ENCODE measurements around the gene ARHGAP19.

The ARHGAP19 gene

GRCh38 chr10:97179731-97180362, 112.6 kb downstream of the ARHGAP19 start:
- no peak overlapping the region for H3K27ac ChIP-seq
- TF ChIP-seq CTCF (conservative IDR thresholded peaks at IDR 0.05; ENCODE audit: low read depth): no peak
- DNase-seq (ENCODE audit: low spot score): no peak
- ChIA-PET POLR2A (ENCODE audit: low non-redundant PET) (no interaction called here), CTCF (interaction anchor here (0.5 to 1.9 kb wide), 7 partner anchors 15 to 303 kb away, joined by 3 to 10 read pairs (median 3); no protein-coding TSS in a partner anchor)

DNA sequence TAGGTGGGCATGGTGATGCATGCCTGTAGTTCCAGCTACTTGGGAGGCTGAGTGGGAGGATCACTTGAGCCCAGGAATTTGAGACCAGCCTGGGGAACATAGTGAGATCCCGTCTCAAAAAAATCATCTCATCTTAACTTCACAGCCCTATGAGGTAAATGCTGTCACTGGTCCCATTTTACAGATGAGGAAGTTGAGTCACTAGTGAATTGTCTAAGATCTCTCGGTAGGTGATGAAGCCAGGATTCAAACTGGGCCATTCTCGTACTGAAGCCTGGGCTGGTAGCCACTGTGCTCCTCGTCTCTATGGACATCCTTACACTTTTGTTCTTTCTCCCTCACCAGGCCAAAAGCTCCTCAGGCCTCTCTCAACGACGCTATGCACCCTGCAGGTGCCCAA, 113.1 kb downstream of the ARHGAP19 start:
- ChIA-PET CTCF (interaction anchor here (0.5 to 2.3 kb wide), 9 partner anchors 15 to 303 kb away, joined by 3 to 10 read pairs (median 4); no protein-coding TSS in a partner anchor), POLR2A (ENCODE audit: low non-redundant PET) (no interaction called here)
- TF ChIP-seq CTCF (conservative IDR thresholded peaks at IDR 0.05; ENCODE audit: low read depth): no peak
- no peak overlapping the region for H3K27ac ChIP-seq
- no peak for DNase-seq (ENCODE audit: low spot score)

- ChIA-PET CTCF (interaction anchor here (0.7 to 2.3 kb wide), 2 partner anchors 31 to 32 kb away, joined by 4 to 5 read pairs; no protein-coding TSS in a partner anchor), POLR2A (ENCODE audit: low non-redundant PET) (no interaction called here)
- H3K27ac ChIP-seq: no peak overlapping the region
- no peak for TF ChIP-seq CTCF (conservative IDR thresholded peaks at IDR 0.05; ENCODE audit: low read depth)
- no peak for DNase-seq (ENCODE audit: low spot score)
Measured at GRCh38 chr10:97178074-97178473, 114.4 kb downstream of the ARHGAP19 start.

DNA sequence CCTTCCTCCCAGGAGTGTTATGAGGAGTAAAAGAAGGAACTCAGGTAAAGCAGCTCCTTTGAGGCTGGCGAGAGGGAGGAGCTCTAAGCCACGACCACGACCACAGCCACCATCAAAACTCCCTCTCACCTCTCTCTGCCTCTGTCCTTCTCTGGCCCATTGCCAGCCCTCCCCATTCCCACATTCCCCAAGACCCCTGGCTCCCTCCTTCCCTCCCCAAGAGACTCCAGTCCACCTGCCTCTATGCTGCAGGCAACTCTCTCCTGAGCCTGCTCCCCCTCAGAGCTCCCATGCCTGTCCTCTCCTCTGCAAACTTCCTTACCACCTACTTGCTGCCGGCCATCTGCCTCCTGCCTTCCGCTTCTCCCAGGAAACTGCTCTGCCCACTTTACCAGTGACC, 116.2 kb downstream of the ARHGAP19 start:
- POLR2A ChIA-PET (ENCODE audit: low non-redundant PET): no interaction called here
- CTCF ChIA-PET: no interaction called here
- DNase-seq (ENCODE audit: low spot score): no peak
- no peak overlapping the region for H3K27ac ChIP-seq
- no peak for TF ChIP-seq CTCF (conservative IDR thresholded peaks at IDR 0.05; ENCODE audit: low read depth)

DNA sequence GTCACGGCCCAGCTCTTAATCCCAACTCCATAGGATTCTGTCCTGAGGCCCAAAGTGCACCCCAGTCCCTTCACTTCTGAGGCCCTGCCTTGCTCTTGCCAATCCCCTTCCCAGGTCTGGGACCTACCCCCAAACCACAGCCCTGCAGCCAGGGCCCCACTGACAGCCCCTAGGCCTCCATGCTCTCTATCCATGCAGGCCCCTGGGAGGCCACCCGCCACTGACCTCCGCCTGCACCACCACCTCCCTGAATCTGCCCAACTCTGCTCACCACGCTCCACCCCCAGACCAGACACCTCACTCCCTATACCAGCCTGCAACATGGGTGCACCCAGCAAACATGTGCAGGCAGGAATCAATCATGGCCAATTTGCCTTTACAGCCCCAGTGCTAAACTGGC, 116.9 kb downstream of the ARHGAP19 start:
- ChIA-PET CTCF (no interaction called here), POLR2A (ENCODE audit: low non-redundant PET) (no interaction called here)
- H3K27ac ChIP-seq: no peak overlapping the region
- no peak for DNase-seq (ENCODE audit: low spot score)
- no peak for TF ChIP-seq CTCF (conservative IDR thresholded peaks at IDR 0.05; ENCODE audit: low read depth)

DNA sequence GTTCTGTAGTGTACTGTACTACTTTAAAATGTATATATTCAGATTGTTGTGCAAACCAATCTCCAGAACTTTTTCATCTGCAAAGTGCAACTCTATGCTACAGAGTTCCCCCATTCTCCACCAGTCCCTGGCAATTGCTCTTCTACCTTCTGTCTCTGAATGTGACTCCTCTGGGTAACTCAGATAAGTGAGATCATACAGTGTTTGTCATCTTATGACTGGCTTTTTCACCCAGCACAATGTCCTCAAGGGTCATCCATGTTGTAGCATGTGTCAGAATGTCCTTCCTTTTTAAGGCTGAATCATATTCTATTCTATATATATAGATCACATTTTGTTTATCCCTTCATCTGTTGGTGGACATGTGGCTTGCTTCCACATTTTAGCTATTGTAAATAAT, 117.5 kb downstream of the ARHGAP19 start:
- POLR2A ChIA-PET (ENCODE audit: low non-redundant PET): no interaction called here
- no peak for DNase-seq (ENCODE audit: low spot score)
- no peak overlapping the region for H3K27ac ChIP-seq
- CTCF ChIA-PET: interaction anchor here (0.6 to 0.9 kb wide), 2 partner anchors 30 to 58 kb away, joined by 3 read pairs; no protein-coding TSS in a partner anchor
- TF ChIP-seq CTCF (conservative IDR thresholded peaks at IDR 0.05; ENCODE audit: low read depth): no peak

Data from RWPE1 (cell line).